Activated T-cell treated with anti-CD3 and anti-CD28 coated beads for 24 hours (primary cell): Measurements from ENCODE around the gene SAMD1.

Source experiments
- DNase-seq: peaks from one replicate; pipeline ENCODE4 v3.0.0-alpha.2; 2020; ENCODE audit warnings: low read depth

SAMD1 gene

DNA sequence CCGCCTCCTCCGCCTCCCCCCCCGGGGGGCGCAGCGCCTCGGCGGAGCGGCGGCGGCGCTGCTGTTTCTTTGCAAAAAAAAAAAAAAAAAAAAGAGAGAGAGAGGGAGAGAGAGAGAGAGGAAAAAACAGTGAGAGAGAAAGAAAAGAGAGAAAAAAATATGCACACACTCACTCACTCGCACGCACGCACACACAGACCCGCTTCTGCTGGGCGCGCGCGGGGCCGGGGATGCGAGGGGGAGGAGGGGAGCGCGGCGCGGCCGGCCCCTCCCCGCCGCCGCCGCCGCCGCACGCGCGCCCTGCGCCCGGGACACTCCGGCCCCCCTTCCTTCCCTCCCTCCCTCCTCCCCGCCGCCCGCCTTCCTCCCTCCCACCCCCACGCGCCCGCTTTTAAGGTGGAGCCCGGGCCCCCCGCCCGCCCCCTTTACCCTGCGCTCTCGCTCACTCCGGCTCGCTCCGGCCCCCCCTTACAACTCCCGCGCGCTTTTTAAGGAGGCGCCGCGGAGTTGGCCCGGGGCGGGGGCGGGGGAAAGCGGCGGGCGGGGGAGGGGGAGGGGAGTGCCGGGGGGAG is at the start of gene SAMD1:
Gene SAMD1, minus strand, starts transcription at position 243 of the 572 bp plus-strand sequence.
- DNase-seq: peak; percentile 82

DNA sequence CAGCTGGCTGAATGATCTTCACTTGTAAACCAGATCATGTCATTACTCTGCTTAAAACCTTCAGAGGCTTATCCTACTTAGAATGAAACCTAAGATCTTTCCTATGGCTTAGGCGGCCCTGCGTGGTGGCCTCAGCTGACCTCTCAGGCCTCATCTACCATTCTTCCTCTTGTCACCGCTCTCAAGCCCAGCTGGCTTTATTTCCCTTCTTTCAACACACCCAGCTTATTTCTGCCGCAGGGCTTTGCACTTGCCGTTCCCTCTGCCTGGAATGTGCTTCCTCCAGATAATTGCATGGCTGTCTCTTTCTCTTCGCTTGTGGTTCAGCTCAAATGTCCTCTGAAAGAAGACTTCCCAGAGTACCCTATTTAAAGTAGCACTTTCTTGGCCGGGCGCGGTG is 49.4 kb upstream of the SAMD1 start:
- no peak for DNase-seq

DNA sequence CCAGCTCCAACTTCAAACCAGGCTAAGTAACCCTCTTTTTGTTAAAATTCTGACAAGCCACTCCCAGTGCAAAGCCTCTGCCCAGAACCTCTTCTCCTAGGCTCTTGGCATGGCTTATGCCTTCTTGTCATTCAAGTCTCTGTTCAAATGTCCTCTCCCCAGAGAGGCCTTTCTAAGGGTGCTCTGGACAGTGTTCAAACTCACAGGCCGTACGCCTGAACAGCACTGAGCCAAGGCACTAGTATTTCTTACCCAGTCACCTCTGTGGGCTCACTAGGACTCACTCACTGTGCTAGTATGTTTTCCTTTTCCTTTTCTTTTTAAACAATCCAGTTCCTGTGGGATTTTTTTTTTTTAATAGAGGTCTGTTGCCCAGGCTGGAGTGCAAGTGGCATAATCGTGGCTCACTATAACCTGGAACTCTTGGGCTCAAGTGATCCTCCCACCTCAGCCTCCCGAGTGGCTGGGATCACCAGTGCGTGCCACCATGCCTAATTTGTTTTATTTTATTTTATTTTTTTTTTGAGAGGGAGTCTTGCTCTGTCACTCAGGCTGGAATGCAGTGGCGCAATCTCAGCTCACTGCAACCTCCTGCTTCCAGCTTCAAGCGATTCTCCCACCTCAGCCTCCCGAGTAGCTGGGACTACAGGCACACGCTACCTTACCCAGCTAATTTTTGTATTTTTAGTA is 48.2 kb upstream of the SAMD1 start:
- DNase-seq: no peak

DNA sequence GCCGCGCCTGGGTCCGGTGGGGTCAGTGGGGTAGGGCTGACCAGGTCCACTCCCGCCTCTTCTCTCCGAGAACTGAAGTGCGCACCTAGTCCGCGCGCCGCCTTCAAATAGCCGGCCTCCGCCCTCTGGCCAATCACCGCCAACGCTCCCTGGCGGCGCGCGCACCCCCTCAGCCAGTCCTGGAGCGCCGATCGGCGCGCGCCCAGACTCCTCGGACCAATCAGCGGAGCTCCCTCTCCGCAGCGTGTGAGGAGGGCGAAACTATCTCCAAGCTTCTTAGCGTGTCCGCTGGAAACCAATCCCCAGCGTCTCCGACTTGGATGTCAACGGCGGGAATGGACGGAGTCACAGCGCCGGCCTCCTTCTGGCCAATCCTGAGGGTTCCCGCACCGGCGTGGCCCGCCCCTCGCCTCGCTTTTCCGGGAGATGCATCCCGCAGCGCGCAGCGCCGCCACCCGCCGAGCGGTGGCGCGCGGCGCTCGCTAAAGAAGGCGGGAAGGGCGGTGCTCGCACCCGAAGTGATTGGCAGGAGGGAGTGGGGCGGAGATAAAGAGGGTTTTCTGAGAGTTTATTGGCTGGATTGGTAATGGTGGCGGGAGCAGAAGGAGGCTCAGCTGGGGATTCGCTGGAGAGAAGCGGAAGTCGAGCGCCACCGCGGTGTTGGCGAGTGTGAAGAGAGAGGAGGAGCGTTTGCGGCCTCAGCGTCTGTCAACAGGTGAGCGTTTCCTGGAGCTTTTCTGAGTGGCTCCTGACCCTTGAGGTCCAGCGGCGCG is 46.1 kb upstream of the SAMD1 start, which contains the start of gene ASF1B:
Gene ASF1B, minus strand, starts transcription at position 81 of the 773 bp plus-strand sequence. CDS start 133 bp downstream, outside the sequence.
- DNase-seq: peak; percentile 98

DNA sequence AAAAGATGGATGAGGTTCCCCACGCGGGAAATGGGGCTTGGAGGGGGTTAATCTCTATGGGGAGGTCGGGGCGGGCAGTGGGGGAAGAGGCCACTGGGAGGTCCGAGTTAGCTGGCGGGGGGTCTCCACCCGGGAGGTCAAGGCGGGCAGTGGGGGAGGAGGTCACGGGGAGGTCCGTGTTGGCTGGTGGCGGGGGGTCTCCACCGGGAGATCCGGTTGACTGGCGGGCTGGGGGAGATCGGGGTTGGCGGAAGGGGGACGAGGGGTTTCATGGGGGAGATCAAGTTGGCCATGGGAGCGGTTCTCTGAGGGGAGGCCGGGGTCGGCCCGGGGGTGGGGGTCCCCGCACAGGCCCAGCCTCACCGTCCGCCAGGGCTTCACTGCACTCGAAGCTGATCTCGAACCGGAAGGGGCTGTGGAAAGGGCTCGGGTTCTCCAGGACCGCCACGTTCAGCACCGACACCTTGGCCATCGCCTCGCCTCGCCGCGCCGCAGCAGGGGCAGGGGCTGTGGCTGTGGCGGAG is 45.5 kb upstream of the SAMD1 start:
- DNase-seq: no peak

DNA sequence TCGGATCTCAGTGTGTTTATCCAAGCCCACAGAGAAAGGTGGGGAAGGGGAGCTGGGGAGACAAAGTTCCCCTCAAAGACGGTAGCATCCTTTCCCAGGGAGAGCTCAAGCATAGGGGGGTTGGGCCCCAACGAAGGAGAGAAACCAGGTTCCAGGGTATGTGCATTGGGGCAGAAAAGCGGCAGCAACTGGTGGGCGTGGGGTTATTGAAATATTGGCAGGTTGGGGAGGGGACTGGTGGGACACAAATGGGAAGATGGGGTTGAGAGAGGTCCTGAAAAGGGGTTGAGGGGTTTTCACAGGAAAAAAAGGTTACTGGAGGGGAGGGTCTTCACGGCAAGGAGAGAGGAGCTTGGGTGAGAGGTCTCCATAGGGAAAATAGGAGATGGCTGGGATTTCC is 44.8 kb upstream of the SAMD1 start:
- DNase-seq: no peak

DNA sequence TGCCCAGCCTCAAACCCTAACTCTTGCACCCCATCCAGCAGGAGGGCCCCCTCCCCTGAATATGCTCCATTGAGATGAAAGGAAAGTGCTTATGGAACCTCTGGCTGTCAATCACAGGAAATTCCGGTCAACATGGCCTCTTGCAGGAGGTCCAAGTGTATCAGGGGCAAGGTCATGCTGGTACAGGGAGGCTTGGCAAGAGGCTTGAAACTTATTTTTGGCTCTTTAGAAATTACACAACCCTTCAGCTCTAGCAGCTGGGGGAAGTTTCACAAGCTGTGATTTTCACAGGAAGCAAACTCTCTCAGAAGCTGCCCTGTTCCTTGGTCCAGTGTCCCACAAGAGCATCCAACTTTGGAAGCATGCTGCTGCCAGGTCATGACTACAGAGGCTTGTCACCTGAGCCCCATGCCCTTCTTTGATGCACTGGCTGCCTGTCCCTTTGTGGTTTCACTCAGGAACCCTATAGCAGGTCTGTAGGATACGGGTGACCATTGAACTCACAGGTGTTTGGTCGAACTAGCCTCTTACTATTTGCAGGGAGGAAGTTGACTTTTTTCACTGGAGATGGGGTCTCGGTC is 37.5 kb upstream of the SAMD1 start:
- DNase-seq: no peak

DNA sequence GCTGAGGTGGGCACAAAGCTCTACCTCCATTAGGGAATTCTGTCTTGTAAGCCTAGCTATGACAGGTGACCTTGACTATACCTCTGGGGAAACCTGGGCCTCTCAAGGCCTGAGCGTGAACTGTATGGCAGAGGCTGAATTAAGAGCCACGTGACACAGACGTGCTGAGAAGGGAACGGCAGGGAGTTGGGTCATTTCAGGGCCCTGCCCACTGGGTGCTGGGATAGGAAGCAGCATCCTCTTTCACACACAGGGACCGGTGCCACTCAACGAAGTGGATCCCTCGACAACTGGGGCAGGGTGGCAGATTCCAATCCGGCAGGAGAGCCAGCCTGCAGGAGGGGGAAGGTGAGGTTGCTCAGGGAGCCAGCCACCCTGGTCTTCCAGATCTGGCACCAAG is 36.6 kb upstream of the SAMD1 start:
- no peak for DNase-seq

DNA sequence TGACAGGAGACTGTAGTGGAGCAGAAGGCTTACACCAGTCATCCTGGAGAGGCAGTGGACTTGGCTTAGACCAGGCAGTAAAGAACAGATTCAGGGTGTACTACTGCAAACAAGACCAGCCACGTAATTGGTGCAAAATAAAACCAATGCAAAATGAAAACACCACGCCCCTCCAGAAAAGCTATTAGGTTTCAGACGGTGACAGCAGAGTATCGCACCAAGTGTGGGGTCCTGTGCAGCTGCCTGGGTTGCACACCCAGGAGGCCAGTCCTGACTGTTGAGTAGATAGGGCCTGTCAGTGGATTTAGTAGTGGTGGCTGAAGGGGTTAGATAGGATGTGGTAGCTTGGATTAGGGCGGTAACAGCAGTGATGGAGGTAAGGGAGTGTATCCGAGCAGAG is 32.4 kb upstream of the SAMD1 start:
- no peak for DNase-seq

DNA sequence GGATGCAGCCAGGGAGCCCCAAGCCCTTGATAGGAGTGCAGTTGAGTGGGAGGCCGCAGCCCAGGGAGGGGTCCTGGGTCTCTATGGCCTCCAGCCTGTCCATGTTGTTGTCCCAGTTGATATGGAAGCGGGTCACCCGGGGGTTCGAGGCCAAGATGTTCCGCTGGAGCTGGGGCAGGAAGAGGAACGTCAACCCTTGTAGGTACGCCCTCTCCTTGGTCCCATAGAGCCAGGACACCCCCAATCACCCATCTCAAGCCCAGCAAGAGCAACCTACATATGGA is 29.9 kb upstream of the SAMD1 start:
- no peak for DNase-seq

DNA sequence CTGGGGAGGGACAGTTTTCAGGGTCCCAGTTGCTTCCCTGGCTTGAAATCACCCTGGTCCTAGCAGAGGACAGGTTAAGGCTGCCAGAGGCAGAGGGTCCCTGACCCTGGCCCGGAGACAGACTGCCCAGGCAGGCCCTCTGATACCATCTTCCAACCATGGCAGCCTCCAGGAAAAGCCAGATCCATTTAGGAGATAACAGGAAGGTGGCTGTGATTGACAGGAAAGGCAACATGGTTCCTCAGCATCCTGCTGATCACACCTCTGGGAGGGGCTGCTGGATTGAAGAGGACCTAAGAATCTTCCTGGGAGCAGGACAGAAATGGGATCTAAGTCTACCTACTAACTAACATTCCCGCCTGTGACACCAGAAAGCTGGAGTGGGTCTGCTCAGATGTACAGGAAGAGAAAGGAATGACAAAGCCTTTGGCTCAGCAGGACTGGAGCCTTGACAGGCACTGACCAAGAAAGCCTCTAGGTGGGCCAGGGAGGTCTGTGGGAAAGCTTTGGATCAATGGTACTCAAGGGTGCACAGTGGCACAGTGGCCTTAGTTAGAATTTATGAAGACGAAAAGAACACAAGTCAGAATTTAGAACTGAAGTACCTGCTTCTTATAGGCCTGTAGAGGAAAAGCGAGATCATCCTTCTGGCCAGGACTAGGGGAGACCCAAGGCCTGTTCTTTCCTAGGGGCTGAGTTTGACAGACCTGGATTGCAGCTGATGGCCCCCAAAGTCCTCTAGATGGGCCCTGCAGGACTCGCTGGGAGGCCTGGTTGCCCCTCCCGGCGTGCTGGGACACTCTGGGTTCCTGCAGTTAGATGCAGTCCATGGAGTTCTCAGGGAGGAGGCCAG is 29.3 kb upstream of the SAMD1 start:
- no peak for DNase-seq

DNA sequence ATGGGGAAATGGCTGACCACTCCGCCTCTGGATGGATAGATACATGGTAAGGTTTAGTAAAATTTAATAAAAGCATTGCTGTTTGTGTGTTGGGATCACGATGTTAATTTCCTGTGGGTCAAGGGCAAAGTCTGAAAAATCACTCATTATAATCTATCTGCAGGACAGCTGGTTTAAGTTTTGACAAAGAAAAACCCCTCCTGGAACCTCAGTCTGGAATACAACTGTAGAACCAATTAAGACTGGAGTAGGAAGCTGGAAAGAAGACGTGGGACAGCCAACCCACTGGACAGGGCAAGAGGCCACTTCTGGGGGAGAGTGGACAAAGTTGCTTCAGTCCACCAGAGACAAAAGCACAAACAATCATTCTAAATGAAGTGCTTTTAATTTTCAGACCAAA is 28.6 kb upstream of the SAMD1 start:
- DNase-seq: no peak

DNA sequence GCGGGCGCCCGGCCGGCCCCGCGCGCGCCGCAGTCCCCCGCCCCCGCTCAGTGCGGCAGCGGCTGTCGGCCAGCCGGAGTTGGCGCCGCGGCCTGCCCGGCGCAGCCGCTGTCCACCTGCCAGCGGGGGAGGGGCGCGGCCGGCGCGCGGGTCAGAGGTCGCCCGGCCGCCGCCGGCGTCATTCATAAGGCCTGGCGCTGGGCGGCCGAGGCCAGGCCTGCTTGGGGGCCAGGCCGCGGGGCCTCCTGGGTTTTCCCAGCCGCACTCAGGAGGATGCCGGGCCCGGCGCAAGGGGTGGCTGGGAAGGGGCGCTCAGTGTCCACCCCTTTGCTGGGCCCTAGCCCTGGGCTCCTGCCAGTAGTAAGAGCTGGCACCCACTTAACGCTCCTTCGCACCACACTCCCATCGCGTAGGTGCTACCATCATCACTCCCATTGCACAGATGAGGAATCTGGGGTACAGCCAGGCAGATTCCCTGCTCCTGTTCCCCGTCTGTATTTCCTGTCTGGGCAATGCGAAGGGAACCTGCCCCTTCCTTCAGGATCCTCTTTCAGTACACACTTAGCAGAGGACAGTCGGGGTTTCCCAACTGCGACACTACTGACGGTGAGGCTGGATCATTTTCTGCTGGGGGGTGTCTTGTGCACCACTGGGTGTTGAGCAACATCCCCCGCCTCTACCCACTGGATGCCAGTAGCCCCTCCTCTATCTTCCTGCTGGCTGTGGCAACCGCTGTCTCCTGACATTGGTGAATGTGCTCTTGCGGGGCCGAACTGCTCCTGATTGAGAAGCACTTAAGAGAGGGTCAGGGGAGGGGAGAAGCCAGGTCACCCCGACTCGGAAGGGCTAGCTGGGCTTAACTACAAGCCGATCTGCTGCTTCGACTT is 27.9 kb upstream of the SAMD1 start:
- peak; percentile 23 for DNase-seq

DNA sequence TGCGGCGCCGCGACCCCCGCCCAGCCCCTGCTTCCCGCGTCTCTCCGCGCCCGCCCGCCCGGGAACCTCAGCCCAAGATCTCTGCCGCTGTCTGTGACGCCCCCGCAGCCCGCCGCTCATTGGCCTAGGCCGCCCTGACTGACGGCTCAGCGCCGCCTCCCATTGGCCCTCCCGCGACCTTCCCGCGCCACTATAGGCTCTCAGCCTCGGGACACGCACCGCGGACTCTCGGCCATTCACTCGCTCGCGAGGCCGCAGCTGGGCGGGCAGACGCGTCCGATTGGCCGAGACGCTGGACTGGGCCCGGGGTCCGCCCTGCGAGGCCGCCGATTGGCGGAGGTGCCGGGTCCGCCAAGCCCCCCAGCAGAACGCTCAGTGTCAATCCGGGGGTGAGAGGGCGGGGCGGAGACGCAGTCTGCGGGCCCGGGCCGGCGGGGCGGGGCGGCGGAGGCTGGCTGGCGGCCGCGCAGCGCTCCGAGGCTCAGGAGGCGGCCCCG is 27.2 kb upstream of the SAMD1 start, which contains the start of gene PRKACA:
Gene PRKACA, minus strand, starts transcription at position 95 of the 497 bp plus-strand sequence. CDS start 215 bp downstream, outside the sequence.
- peak; percentile 99 for DNase-seq

DNA sequence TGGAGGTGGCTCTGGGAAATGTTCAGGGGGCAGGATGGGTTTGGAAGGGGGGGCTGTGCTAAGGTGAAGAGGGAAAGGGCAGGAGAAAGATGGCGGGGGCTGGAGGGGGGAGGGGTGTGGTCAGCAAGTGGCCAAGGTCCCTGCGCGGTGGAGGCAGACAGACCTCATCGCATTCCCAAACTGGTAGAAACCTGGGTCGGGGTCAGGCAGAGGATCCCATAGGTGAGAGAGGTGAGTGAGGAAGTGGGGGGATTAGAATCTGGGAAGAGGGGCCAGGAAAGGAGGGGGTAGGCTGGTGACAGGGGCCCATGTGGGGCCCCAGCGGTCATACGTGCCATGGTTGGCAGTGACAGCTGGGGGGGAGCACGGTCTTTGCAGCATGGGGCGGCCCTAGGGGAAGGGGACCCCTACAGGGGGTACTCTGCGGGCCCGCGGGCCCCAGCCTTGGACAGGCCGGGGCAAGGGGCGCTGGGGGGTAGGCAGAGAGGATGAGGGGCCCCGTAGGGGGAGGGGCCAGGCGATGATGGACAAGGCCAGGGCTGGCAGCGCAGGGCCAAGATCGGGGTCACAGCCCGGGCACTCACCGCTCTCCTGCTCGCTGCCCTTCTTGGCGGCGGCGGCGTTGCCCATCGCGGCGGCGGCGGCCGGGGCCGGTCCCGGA is 26.5 kb upstream of the SAMD1 start:
- DNase-seq: no peak

DNA sequence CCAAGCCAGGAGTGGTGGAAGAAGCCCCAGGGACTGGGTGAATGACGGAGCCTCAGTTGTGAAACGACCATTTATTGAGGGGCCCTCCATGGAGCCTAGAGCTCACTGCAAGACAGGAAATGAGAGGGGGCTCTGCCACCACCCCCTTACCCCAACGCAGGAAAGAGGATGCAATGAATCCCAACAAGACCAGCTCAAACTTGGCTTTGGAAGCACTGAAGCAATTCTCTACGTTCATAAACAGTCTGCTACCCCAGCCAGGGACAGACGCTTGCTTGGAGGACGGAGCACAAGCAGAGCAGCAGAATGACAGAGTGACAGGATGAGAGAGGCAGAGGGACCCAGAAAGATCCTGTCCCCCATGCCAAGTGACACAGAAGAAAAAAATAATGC is 26.0 kb upstream of the SAMD1 start:
- no peak for DNase-seq

DNA sequence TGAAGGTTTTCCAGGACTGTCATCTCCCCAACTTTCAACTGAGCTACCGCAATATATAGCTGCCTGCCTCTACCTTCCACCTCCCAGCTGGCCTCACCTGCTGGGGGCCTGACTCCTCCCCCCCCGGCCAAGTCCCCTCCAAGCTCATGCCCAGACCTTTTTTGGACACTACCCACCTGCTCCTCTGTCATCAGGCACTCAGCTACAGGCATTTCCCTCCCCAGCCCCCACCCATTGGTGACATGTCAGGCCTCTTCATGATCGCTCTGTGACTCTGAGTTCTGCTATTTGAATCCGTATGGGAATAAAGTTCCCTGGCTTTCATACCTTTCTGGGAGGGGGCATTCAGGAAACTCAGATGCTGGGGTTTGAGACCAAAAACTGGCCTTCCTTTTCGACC is 25.2 kb upstream of the SAMD1 start:
- no peak for DNase-seq

DNA sequence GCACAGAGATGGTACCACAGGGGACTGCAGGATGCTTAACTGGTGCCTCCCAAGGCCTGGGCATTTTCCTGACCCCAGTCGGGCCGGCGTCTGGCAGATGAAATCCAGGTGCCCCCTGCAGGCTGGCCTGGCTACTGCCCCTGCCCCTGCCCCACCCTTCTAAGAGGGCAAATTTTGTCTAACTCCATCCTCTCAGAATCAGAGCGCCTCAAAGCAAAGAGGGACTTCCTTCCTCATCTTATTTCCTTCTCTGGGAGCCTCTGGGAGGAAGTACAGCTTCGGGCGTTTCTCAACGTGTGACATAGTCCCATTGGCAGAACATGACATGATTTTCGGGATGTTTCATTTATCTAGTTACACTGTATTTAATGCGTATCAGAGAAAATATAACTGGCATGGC is 24.3 kb upstream of the SAMD1 start:
- peak; percentile 20 for DNase-seq

DNA sequence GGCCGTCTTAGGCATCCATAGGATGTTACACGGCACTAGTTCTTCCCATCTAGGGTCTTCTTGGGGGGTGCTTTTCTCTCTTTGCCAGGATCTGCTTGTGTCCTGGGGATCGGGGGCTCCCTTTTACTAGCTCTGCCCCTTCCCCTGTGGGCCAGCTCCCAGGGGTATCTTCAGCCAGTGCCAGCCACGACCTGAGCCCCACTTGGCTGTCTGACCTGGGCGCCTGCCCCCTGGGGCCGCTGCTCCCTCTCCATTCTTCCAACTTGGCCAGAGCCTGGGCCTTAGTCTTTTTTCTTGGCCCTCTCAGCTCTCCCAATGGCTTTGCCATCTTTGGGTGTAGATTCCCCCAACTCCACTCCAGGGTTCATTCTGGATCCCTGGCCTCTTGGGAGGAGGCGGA is 23.9 kb upstream of the SAMD1 start:
- no peak for DNase-seq
